GM19240 (cell line): ENCODE measurements around the gene CTNNAL1.

ENCODE experiments used
- DNase-seq: peaks from one replicate; pipeline ENCODE4 v3.0.0; 2011; ENCODE audit warnings: low spot score; ENCODE audit not compliant: insufficient read length

CTNNAL1 gene

GRCh38 chr9:109028457-109028856 is 15.2 kb upstream of the CTNNAL1 start:
- DNase-seq = no peak

- no peak for DNase-seq
Measured at GRCh38 chr9:109027176-109027575, 13.9 kb upstream of the CTNNAL1 start.

GRCh38 chr9:109026306-109026705 is 13.0 kb upstream of the CTNNAL1 start:
- no peak for DNase-seq

- DNase-seq = no peak
Measured at GRCh38 chr9:109022873-109023272, 9.6 kb upstream of the CTNNAL1 start.

- no peak for DNase-seq
Measured at GRCh38 chr9:109020581-109021511, 7.5 kb upstream of the CTNNAL1 start.

GRCh38 chr9:109020113-109020512 is 6.8 kb upstream of the CTNNAL1 start:
- no peak for DNase-seq

- no peak for DNase-seq
Measured at GRCh38 chr9:109019420-109019819, 6.1 kb upstream of the CTNNAL1 start.

- DNase-seq = no peak
Measured at GRCh38 chr9:109017493-109017892, 4.2 kb upstream of the CTNNAL1 start.

GRCh38 chr9:109017061-109017460 is 3.8 kb upstream of the CTNNAL1 start:
- no peak for DNase-seq

- DNase-seq = no peak
Measured at GRCh38 chr9:109016132-109016531, 2.8 kb upstream of the CTNNAL1 start.

GRCh38 chr9:109014608-109015280 is 1.4 kb upstream of the CTNNAL1 start:
- DNase-seq = no peak

GRCh38 chr9:109013679-109014607 is 644 bp upstream of the CTNNAL1 start:
- no peak for DNase-seq

- DNase-seq = no peak
Measured at GRCh38 chr9:109012009-109012875, 1.1 kb downstream of the CTNNAL1 start.

GRCh38 chr9:109011231-109011671 is 2.0 kb downstream of the CTNNAL1 start:
- DNase-seq = no peak

- DNase-seq = no peak
Measured at GRCh38 chr9:109010746-109011145, 2.6 kb downstream of the CTNNAL1 start.

GRCh38 chr9:109005678-109006077 is 7.6 kb downstream of the CTNNAL1 start:
- DNase-seq = no peak

GRCh38 chr9:109003116-109003515 is 10.2 kb downstream of the CTNNAL1 start:
- no peak for DNase-seq

GRCh38 chr9:109002141-109002540 is 11.2 kb downstream of the CTNNAL1 start:
- no peak for DNase-seq

- DNase-seq = no peak
Measured at GRCh38 chr9:109001275-109001676, 12.0 kb downstream of the CTNNAL1 start.

- no peak for DNase-seq
Measured at GRCh38 chr9:108997112-108997511, 16.2 kb downstream of the CTNNAL1 start.
